Measurements from ENCODE around the gene GPR55.

The GPR55 gene

DNA sequence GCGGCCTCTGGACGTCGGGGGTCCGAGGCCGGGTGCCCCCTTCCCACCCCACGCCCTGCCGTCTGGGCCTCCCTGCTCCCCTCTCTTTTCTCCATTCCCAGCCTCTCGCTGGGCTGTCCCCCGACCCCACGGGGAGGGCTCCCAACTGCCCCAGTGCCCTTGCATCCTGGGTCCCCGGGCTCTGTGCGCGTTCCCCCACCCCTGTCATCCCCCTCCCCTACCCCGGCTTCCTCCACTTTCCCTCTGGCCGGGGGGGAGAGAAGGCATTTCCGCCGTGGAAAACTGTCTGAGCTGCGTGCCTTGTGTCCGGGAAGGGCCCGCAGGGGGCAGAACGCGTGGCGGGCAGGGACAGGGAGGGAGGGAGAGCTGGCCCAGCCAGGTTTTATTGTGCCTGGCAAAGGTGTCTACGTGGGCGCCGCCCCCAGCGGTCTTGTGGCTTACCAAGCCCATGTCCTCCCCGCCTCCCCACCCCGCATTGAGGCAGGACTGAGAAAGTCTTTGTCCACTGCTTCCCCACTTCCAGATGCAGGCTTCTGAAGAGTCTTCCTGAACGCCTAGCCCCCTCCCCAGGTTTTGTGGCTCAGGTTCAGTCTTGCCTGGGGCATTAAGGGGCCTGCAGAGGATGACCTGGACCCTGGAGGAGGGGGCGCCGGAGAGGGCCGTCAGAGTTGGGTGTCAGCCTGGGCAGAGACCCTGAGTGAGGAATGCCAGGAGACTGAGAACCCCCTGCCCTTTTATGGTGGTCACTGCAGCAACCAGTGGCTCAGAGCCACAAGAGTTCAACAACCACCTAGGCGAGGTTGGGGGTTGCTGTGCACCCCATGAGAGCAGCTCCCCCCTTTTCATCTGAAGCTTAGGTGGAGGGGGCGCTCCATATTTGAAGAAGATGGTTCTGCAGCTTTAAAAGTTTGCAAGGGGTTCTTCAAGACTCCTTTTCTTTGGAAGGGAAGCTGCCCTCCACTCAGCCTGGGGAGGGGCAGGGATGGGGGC, 59.0 kb downstream of the GPR55 start:
- Mint-ChIP-seq H3K36me3 (peaks cover 3% of the 10 kb centered on the region), H3K4me1 (peaks cover 45% of the 10 kb centered on the region), H3K4me3 (peak overlapping the region; percentile 99), H3K9me3 (no peaks in the 10 kb centered on the region), H3K27ac (peak overlapping the region; percentile 76), H3K27me3 (peaks cover 4% of the 10 kb centered on the region)
- ATAC-seq (ENCODE audit: low read depth) (no peak), DNase-seq (ENCODE audit: low spot score in 2 of 2) (peak in 1 of 2 donors; percentile 38)

DNA sequence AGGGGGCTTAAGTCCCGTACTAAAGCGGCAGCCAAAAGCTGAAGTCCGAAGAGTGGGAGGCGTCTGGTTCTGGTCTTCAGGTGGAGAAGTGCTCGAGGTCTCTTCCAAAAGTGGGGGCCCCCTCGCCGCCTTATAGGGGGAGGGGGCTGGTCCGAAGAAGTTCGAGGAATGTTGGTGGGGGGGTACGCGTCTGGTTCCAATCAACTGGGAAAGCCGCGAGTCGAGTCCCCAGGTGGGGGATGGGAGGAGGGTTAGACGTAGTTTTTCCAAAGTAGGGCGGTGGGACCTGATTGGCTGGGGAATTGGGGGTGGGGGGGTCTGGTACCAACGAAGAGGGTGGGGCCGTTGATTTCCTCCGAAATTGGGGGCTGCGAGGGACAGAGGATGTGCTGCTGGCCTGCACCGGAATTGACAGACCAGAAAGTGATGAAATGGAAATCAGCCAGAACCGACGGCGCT, 59.7 kb downstream of the GPR55 start:
- Mint-ChIP-seq H3K9me3 (no peaks in the 10 kb centered on the region), H3K27me3 (peaks cover 4% of the 10 kb centered on the region), H3K27ac (peak overlapping the region; percentile 81), H3K36me3 (peaks cover 3% of the 10 kb centered on the region), H3K4me1 (peaks cover 43% of the 10 kb centered on the region), H3K4me3 (peak overlapping the region; percentile 99)
- ATAC-seq (ENCODE audit: low read depth) (no peak), DNase-seq (ENCODE audit: low spot score in 2 of 2) (no peak)

- DNase-seq (ENCODE audit: low spot score in 2 of 2) (peak; percentile 71 to 74), ATAC-seq (ENCODE audit: low read depth) (peak; percentile 85)
- Mint-ChIP-seq H3K27ac (peak within 1 kb of the TSS; percentile 81), H3K27me3 (peaks cover 4% of the 10 kb centered on the region), H3K36me3 (peaks cover 3% of the 10 kb centered on the region), H3K4me1 (peaks cover 39% of the 10 kb centered on the region), H3K4me3 (peak within 1 kb of the TSS; percentile 99), H3K9me3 (no peaks in the 10 kb centered on the region)
Observed at GRCh38 chr2:230864605-230865306, 60.3 kb downstream of the GPR55 start, which contains the start of gene ITM2C. Gene ITM2C, plus strand, starts transcription at chr2:230864942. Its CDS starts 84 bp downstream, at chr2:230865026.

- no peaks in the 10 kb centered on the region for H3K9me3 Mint-ChIP-seq
- peak overlapping the region; percentile 99 for H3K4me3 Mint-ChIP-seq
- peaks cover 3% of the 10 kb centered on the region for H3K36me3 Mint-ChIP-seq
- ATAC-seq (ENCODE audit: low read depth), result no peak
- no peak for DNase-seq (ENCODE audit: low spot score in 2 of 2)
- H3K27ac Mint-ChIP-seq, result peak overlapping the region; percentile 81
- H3K4me1 Mint-ChIP-seq, result peaks cover 39% of the 10 kb centered on the region
- H3K27me3 Mint-ChIP-seq, result peaks cover 4% of the 10 kb centered on the region
Observed at GRCh38 chr2:230864122-230864604, 60.9 kb downstream of the GPR55 start.

DNA sequence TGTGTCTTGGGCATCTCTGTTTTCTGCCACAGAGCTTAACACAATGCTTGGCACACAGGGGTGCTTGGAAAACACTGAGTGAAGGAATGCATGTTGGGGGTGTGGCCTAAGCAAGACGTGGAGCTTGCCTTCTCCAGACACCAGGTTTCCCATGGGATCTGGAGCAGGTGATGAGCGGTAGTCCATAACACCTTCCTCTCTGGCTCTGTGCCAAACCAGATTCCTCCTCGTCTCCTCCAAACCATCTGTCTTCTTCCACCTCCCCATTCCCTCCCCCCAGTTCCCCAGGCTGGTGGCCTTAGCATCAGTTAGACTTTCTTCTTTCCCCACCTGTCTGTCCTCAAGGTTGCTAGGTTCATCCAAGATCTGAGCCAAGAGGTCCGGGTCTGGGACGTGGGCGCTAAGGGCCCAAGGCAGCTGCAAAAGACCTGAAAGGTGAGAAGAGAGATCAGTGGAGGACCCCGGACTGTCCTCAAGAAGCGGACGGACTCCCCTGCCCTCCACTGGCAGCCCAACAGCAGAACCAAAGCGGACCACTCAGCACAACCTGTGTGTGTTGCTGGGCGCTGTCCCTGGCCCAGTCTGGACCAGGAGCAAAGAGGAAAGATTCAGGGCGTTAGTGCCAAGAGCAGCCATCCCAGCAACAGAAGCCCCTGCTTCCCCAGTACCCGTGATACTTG, 61.5 kb downstream of the GPR55 start:
- H3K36me3 Mint-ChIP-seq, result no peaks in the 10 kb centered on the region
- H3K4me3 Mint-ChIP-seq, result peak overlapping the region; percentile 99
- H3K27me3 Mint-ChIP-seq, result peaks cover 4% of the 10 kb centered on the region
- no peaks in the 10 kb centered on the region for H3K9me3 Mint-ChIP-seq
- ATAC-seq (ENCODE audit: low read depth) (no peak), DNase-seq (ENCODE audit: low spot score in 2 of 2) (no peak)
- peaks cover 36% of the 10 kb centered on the region for H3K4me1 Mint-ChIP-seq
- no peak overlapping the region for H3K27ac Mint-ChIP-seq

- Mint-ChIP-seq H3K36me3 (no peaks in the 10 kb centered on the region), H3K27ac (no peak overlapping the region), H3K4me3 (peak overlapping the region; percentile 63), H3K9me3 (no peaks in the 10 kb centered on the region), H3K4me1 (peaks cover 32% of the 10 kb centered on the region), H3K27me3 (peaks cover 4% of the 10 kb centered on the region)
- no peak for ATAC-seq (ENCODE audit: low read depth)
- DNase-seq (ENCODE audit: low spot score in 2 of 2), result no peak
Observed at GRCh38 chr2:230863031-230863430, 62.0 kb downstream of the GPR55 start.

DNA sequence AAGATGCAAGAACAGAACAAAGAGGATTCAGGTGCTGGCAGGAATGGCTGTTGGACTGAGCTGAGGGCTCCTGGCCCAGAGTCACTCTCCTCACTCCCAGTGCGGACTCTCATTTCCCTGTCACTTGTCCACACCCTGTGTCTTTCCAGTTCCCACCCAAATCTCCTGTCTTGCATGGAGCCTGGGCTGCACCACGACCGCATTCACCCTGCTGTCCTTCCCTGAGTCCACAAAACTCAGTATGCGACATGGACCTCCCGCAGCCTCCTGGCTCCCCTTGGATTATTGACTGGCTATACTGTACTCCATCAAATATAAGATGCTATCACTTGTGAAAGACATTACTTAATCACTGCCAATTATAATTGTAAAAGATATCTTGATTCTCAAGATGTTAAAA, 62.8 kb downstream of the GPR55 start:
- ATAC-seq (ENCODE audit: low read depth) (no peak), DNase-seq (ENCODE audit: low spot score in 2 of 2) (no peak)
- H3K4me3 Mint-ChIP-seq, result no peak overlapping the region
- H3K27ac Mint-ChIP-seq, result no peak overlapping the region
- H3K27me3 Mint-ChIP-seq, result peaks cover 7% of the 10 kb centered on the region
- H3K9me3 Mint-ChIP-seq, result no peaks in the 10 kb centered on the region
- peaks cover 32% of the 10 kb centered on the region for H3K4me1 Mint-ChIP-seq
- no peaks in the 10 kb centered on the region for H3K36me3 Mint-ChIP-seq

- Mint-ChIP-seq H3K27me3 (peaks cover 10% of the 10 kb centered on the region), H3K9me3 (no peaks in the 10 kb centered on the region), H3K27ac (peak overlapping the region; percentile 4), H3K4me3 (no peak overlapping the region), H3K4me1 (peaks cover 26% of the 10 kb centered on the region), H3K36me3 (no peaks in the 10 kb centered on the region)
- ATAC-seq (ENCODE audit: low read depth) (no peak), DNase-seq (ENCODE audit: low spot score in 2 of 2) (no peak)
Observed at GRCh38 chr2:230861552-230862255, 63.3 kb downstream of the GPR55 start.
